Naive B cell (primary cell): ENCODE results near the gene CDC42EP1. TPM values are rescaled to one million over a fixed set of nuclear protein-coding genes. Genes with fewer than 3 reads are reported as not detected.
A peak's percentile ranks its signal among the peaks of the same experiment; 100 is the strongest.

ENCODE experiments used
- ATAC-seq, 2 donors: fragments of 150-1000 bp; cut with Tn5 transposase; 2 replicates each; pipeline ENCODE4 v1.10.0; 2021; ENCODE audit warnings: low read depth in 2 of 2, mild to moderate bottlenecking in 2 of 2, moderate library complexity in 2 of 2
- DNase-seq: peaks from one replicate; pipeline ENCODE4 v3.0.0; 2022
- H3K27ac Mint-ChIP-seq, 6 donors: one replicate each; pipeline ENCODE4 v1.8.0; 2020 to 2022; ENCODE audit warnings: mild to moderate bottlenecking in 6 of 6, mixed read lengths in 6 of 6, moderate library complexity in 5 of 6, inconsistent platforms in 2 of 6
- H3K27me3 Mint-ChIP-seq, 3 donors: one replicate each; pipeline ENCODE4 v1.8.0; 2021 to 2022; ENCODE audit warnings: mixed read lengths in 3 of 3, mild to moderate bottlenecking in 1 of 3
- H3K36me3 Mint-ChIP-seq, 2 donors: one replicate each; pipeline ENCODE4 v1.8.0; 2020 to 2022; ENCODE audit warnings: mixed read lengths in 2 of 2, inconsistent platforms in 1 of 2, mild to moderate bottlenecking in 1 of 2
- H3K4me1 Mint-ChIP-seq, 3 donors: one replicate each; pipeline ENCODE4 v1.8.0; 2020 to 2022; ENCODE audit warnings: mixed read lengths in 3 of 3, inconsistent platforms in 1 of 3, mild to moderate bottlenecking in 1 of 3, moderate library complexity in 1 of 3
- H3K4me3 Mint-ChIP-seq, 8 donors: one replicate each; pipeline ENCODE4 v1.8.0; 2020 to 2022; ENCODE audit warnings: mild to moderate bottlenecking in 8 of 8, mixed read lengths in 8 of 8, moderate library complexity in 8 of 8, inconsistent platforms in 2 of 8
- H3K9me3 Mint-ChIP-seq, 7 donors: one replicate each; pipeline ENCODE4 v1.8.0; 2020 to 2022; ENCODE audit warnings: mixed read lengths in 7 of 7, mild to moderate bottlenecking in 5 of 7, inconsistent platforms in 2 of 7, moderate library complexity in 1 of 7
- polyA plus RNA-seq, 6 donors: library from polyadenylated mRNA; unstranded; fragments of 300-500 nt; fragmentation: Illumina TruSeq; gene quantifications; one replicate each; pipeline ENCODE4 v1.2.3, GENCODE V29; 2021; ENCODE audit warnings: low read depth in 6 of 6

CDC42EP1 gene
- polyA plus RNA-seq, 6 donors from 2014 or later, result 0.22 to 0.82 (median 0.26) TPM; not detected in 1

DNA sequence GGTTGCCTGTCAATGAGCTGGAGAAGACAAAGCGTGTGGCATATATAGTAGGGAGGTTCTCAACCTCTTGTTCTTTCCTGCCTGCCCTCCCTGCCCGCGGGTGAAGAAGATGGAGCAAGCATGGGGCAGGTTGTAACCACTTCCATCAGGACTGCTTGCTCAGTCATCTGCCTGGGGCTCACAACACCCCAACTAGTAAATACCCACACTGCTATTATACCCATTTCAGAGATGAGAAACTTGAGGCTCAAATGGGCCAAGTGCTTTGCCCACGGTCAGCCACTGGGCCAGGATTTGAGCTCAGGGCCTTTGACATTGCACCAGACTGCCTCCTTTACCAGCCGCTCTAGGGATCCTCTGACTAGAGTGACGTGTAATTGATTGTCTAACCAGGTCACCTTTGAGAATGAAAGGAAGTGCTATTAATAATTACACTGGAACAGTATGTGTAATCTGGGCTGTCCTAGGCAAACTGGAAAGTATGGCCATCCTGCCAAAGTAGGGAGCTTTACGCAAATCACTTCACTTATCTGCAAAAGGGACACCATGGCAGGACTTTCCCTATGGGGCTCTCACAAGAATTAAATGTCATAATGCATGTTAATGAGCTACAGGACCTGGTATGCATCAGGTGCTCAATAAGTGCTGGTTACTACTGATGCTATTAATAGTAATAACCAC is 2.8 kb upstream of the CDC42EP1 start:
- DNase-seq (no peak), ATAC-seq (no peak)
- Mint-ChIP-seq H3K27me3 (peaks cover 42 to 80% (median 54%) of the 10 kb centered on the region in 3 donors), H3K4me1 (peaks cover 11 to 18% (median 15%) of the 10 kb centered on the region in 3 donors), H3K36me3 (no peaks in the 10 kb centered on the region), H3K9me3 (no peaks in the 10 kb centered on the region), H3K4me3 (no peak overlapping the region), H3K27ac (no peak overlapping the region)

DNA sequence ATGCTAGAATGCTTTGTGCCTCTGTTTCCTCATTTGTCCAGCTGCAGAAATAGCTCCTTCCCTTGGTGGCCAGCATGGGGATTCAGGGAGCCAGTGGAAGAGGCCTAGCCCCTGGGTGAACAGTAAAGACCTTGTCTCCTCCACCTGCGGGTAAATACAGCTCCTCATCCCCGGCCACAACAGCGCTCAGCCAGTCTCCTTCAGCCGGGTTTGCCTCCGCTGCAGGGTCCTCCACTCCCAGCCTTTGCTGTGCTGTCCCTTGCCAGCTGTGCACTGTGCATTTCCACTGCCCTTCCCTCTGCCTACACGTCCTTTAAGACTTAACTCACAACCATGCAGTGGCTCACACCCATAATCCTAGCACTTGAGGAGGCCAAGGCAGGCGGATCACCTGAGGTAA is 1.5 kb upstream of the CDC42EP1 start:
- H3K9me3 Mint-ChIP-seq, result no peaks in the 10 kb centered on the region
- ATAC-seq (no peak), DNase-seq (no peak)
- no peak overlapping the region for H3K27ac Mint-ChIP-seq
- no peaks in the 10 kb centered on the region for H3K36me3 Mint-ChIP-seq
- peaks cover 43 to 82% (median 56%) of the 10 kb centered on the region in 3 donors for H3K27me3 Mint-ChIP-seq
- H3K4me3 Mint-ChIP-seq, result no peak overlapping the region
- peaks cover 16 to 21% (median 19%) of the 10 kb centered on the region in 3 donors for H3K4me1 Mint-ChIP-seq

- Mint-ChIP-seq H3K27ac (peak overlapping the region in 1 of 6 donors; percentile 8), H3K4me1 (peaks cover 16 to 21% (median 19%) of the 10 kb centered on the region in 3 donors), H3K27me3 (peaks cover 40 to 80% (median 53%) of the 10 kb centered on the region in 3 donors), H3K9me3 (no peaks in the 10 kb centered on the region), H3K36me3 (no peaks in the 10 kb centered on the region), H3K4me3 (peak overlapping the region in 7 of 8 donors; percentile 35 to 70 (median 54))
- ATAC-seq (no peak), DNase-seq (no peak)
Observed at GRCh38 chr22:37559521-37559900, 769 bp upstream of the CDC42EP1 start.

DNA sequence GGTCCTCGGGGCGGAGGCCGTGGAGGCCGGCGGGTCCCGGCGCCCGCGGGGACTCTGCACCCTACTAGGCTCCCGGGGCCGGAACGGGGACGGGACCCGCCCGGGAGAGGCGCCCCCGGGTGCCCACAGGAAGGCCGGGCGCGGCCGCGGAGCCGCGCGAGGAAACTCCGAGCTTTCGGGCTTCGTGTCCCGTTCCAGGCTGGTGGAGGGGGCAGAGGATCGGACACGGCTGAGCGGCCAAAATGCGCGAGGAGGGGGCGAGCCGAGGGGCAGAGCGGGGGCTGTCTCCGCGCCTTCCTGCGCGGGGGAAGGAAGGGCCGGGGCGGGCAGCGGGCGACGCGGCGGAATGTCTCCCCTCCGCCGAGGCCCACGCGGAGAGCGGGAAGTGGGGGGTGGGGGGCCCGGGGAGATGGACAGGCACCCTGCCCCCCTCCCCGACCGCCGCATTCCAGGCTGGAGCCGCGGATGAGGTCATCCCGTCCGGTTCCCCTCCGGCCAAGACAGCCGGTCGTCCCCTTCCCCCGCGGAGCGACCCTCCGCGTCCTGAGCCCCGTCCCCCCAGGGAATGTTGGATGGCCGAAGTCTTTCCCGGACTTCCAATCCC is 430 bp downstream of the CDC42EP1 start:
- H3K27ac Mint-ChIP-seq, result peak overlapping the region in 1 of 6 donors; percentile 73
- no peaks in the 10 kb centered on the region for H3K36me3 Mint-ChIP-seq
- peaks cover 36 to 73% (median 50%) of the 10 kb centered on the region in 3 donors for H3K27me3 Mint-ChIP-seq
- ATAC-seq (peak; percentile 7 to 13), DNase-seq (no peak)
- H3K4me1 Mint-ChIP-seq, result peaks cover 17 to 23% (median 22%) of the 10 kb centered on the region in 3 donors
- no peaks in the 10 kb centered on the region for H3K9me3 Mint-ChIP-seq
- peak overlapping the region in 6 of 8 donors; percentile 66 to 87 (median 84) for H3K4me3 Mint-ChIP-seq

- Mint-ChIP-seq H3K4me1 (peaks cover 21 to 30% (median 24%) of the 10 kb centered on the region in 3 donors), H3K36me3 (no peaks in the 10 kb centered on the region), H3K27ac (peak overlapping the region in 2 of 6 donors; percentile 73 to 82), H3K4me3 (peak overlapping the region; percentile 75 to 89 (median 86)), H3K27me3 (peaks cover 29 to 66% (median 43%) of the 10 kb centered on the region in 3 donors), H3K9me3 (no peaks in the 10 kb centered on the region)
- DNase-seq (peak; percentile 60), ATAC-seq (peak; percentile 48 to 60)
Observed at GRCh38 chr22:37561212-37562048, 1.1 kb downstream of the CDC42EP1 start.

DNA sequence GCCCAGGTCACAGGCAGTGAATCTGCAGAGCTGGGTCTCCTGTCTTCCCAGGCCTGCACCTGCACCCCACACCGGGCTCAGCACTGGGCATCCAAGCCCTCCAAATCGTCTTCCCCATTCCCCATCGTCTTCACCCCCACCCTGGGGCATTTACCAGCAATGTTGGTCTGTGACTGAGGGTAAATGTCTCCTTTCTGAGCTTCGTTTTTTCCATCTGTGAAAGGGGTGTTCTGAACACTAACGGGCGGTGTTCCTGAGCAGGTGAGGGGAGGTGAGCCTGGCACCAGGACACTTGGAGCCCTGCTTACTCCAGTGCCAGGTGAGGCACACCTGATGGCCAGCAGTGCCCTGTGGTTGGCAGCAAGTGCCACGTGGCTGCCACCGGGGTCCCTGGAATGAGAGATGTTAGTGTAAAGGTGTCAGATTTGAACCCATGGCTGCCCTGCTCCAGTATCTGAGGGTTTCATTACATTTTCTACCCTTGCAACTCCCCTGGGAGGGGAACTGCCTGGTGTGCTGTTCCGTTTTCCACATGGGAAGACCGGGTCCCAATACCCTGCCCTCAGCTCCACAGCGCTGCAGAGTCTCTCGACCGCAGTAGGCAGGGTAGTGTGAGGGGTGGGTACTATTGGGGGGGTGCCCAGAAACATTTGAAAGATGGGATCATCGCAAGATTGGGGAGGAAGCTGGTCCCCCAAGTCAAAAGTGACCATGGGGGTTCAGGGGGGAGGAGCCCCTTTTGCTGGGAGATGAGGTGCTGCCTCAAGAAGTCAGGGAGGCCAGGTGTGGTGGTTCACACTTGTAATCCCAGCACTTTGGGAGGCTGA is 2.0 kb downstream of the CDC42EP1 start:
- Mint-ChIP-seq H3K4me1 (peaks cover 24 to 39% (median 32%) of the 10 kb centered on the region in 3 donors), H3K36me3 (no peaks in the 10 kb centered on the region), H3K4me3 (peak overlapping the region; percentile 75 to 89 (median 86)), H3K27me3 (peaks cover 23 to 57% (median 35%) of the 10 kb centered on the region in 3 donors), H3K9me3 (no peaks in the 10 kb centered on the region), H3K27ac (peak overlapping the region in 1 of 6 donors; percentile 84)
- no peak for DNase-seq
- no peak for ATAC-seq

- Mint-ChIP-seq H3K4me3 (peak overlapping the region in 3 of 8 donors; percentile 53 to 70 (median 53)), H3K9me3 (no peaks in the 10 kb centered on the region), H3K27me3 (peaks cover 17 to 50% (median 28%) of the 10 kb centered on the region in 3 donors), H3K36me3 (no peaks in the 10 kb centered on the region), H3K4me1 (peaks cover 24 to 45% (median 37%) of the 10 kb centered on the region in 3 donors), H3K27ac (peak overlapping the region in 1 of 6 donors; percentile 28)
- no peak for DNase-seq
- ATAC-seq, result no peak
Observed at GRCh38 chr22:37563153-37564081, 3.1 kb downstream of the CDC42EP1 start.

GRCh38 chr22:37564111-37564711 is 3.9 kb downstream of the CDC42EP1 start:
- Mint-ChIP-seq H3K4me3 (no peak overlapping the region), H3K4me1 (peaks cover 24 to 45% (median 37%) of the 10 kb centered on the region in 3 donors), H3K9me3 (no peaks in the 10 kb centered on the region), H3K27ac (peak overlapping the region in 2 of 6 donors; percentile 36 to 72), H3K36me3 (no peaks in the 10 kb centered on the region), H3K27me3 (peaks cover 17 to 42% (median 28%) of the 10 kb centered on the region in 3 donors)
- ATAC-seq, result no peak
- no peak for DNase-seq

GRCh38 chr22:37565830-37566229 is 5.5 kb downstream of the CDC42EP1 start:
- Mint-ChIP-seq H3K4me1 (peaks cover 24 to 45% (median 37%) of the 10 kb centered on the region in 3 donors), H3K4me3 (peak overlapping the region; percentile 54 to 89 (median 72)), H3K36me3 (no peaks in the 10 kb centered on the region), H3K27me3 (peaks cover 13 to 36% (median 28%) of the 10 kb centered on the region in 3 donors), H3K9me3 (no peaks in the 10 kb centered on the region), H3K27ac (peak overlapping the region in 4 of 6 donors; percentile 20 to 83 (median 38))
- ATAC-seq (peak; percentile 7 to 15), DNase-seq (peak; percentile 26)

- peak overlapping the region; percentile 54 to 89 (median 72) for H3K4me3 Mint-ChIP-seq
- ATAC-seq, result peak; percentile 61 to 69
Observed at GRCh38 chr22:37566329-37566837, 6.1 kb downstream of the CDC42EP1 start.

More at GRCh38 chr22:37566329-37566837, 6.1 kb downstream of the CDC42EP1 start:
- Mint-ChIP-seq H3K36me3 (no peaks in the 10 kb centered on the region), H3K27me3 (peaks cover 13 to 30% (median 27%) of the 10 kb centered on the region in 3 donors), H3K4me1 (peaks cover 21 to 43% (median 33%) of the 10 kb centered on the region in 3 donors), H3K9me3 (no peaks in the 10 kb centered on the region), H3K27ac (peak overlapping the region in 3 of 6 donors; percentile 45 to 90 (median 88))
- DNase-seq, result peak; percentile 64
